NCI-H345 (cell line): Measurements from ENCODE around the gene LRFN5.
A peak's percentile ranks its signal among the peaks of the same experiment; 100 is the strongest.
"Not testable (repeated sequence)": the region's sequence is repeated elsewhere in the genome, so short reads cannot be mapped to it uniquely, and the experiment has no call there.

Experiments used
- DNase-seq: peaks from one replicate; lab custom pipeline; 2025; lab: John Stamatoyannopoulos, UW

Gene LRFN5

DNA sequence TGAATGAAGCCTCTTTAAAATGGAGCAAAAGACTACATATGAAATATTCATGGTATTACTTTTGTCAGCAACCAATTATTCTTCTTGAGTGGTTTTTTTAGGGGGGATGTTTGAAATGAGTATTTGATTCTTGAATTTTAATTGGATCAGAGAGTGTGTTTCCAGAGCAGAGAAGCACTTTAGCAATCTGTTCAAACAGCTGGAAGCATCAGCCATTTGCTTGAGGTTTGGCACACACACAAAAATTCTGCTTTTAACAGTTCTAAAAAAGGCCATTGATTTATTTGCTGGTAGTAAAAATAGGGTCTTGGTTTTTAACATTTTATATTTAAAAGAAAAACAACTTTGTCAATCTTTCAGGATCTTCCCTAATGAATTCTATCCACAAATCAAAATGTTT is 292.7 kb downstream of the LRFN5 start:
- peak; percentile 83 for DNase-seq

DNA sequence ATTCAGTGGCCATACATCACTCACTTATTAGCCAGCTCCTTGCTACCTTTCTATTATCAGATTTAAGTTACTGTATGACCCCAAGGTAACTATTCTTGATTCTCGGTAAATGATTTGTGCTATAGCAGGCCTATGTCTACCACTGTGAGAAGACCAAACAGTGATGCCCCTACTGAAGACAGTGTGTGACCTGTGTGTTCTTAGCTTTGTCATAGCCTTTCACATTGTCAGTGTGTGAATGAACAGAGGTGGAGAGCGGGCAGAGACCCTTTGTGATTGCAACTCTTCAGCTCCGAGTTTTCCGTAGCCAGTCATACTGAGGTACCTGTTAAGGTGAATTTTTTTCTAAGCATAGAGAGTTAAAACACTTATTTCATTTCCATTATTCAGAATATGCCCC is 294.0 kb downstream of the LRFN5 start:
- peak; percentile 70 for DNase-seq

DNA sequence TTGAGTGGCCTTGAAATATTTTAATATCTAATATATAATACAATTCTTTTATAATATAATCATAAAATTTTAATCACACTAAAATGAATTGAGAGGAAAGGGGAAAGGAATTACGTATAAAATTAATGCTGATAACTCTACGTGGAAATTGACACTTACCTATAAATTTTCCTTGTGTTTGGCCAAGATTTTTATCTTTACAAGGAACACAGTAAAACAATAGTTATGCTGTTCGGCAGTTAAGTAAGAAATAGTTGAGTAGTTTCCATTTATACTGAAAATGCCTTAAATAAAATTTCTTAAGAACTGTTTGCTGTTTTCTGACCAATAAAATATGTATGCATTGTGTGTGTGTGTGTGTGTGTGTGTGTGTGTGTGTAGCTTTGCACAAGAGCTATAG is 294.4 kb downstream of the LRFN5 start:
- no peak for DNase-seq

DNA sequence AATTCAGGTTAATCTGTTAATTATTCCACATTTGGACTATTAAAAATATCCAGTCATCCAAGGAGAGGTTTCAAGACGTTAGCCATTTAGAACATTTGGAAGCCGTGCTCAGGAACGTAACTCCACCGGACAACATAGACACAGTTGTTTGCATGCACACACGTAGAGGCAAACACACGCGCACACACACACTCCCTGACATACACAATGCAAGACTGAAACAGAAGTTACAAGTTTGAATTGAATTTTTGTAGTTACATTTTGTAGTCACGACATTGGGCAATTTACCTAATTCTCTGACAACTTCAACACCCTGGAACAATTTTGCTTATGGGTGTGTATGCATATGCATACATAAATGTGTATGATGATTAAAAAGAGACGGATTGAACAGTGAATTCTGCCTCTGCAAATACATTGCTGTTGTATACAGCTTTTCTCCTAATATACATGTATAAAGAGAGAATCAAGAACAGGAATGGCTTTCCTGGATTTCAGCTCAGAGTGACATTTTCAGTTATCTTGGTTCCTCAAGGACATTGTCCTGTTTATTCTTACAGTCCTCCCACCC is 298.8 kb downstream of the LRFN5 start:
- no peak for DNase-seq

DNA sequence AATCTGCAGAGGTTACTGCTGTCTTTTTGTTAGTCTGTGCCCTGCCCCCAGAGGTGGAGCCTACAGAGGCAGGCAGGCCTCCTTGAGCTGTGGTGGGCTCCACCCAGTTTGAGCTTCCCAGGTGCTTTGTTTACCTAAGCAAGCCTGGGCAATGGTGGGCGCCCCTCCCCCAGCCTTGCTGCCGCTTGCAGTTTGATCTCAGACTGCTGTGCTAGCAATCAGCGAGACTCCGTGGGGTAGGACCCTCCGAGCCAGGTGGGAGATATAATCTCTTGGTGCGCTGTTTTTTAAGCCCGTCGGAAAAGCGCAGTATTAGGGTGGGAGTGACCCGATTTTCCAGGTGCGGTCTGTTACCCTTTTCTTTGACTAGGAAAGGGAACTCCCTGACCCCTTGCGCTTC is 304.5 kb downstream of the LRFN5 start:
- DNase-seq, result not testable (repeated sequence)

- no peak for DNase-seq
Observed at GRCh38 chr14:41913398-41913797, 306.7 kb downstream of the LRFN5 start.

GRCh38 chr14:41915732-41916131 is 309.1 kb downstream of the LRFN5 start:
- DNase-seq, result no peak

DNA sequence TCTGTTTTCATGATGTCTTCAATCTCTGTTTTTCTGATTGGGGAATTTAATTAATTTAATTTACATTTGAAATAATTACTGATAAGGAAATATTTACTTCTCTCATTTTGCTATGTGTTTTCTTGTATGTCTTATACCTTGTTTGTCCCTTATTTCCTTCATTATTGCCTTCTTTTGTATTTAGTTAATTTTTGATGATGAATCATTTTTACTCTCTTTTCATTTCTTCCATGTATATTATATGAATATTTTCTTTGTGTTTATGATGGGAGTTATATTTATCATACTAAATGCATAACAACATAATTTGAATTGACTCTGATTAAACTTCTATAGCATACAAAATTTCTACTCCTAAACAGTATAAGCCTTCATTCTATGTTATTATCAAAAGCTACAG is 309.6 kb downstream of the LRFN5 start:
- DNase-seq, result no peak

DNA sequence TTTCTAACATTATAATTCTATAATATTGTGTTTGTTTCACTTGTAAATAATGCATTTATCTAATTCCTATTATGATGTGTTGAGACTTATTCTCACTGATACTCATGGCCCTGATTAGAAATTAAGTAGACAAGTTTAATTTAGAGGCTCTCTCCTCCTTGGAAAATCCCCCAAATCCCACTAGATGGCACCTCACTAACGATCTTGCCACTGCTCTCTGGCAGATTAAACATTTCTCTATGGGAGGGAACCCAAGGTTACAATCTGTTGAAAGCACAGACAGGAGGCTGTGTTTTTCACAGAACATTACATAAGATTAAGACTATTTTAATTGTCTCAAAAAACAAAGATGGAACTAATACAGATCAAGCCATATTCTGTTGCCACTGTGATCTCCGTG is 318.7 kb downstream of the LRFN5 start:
- DNase-seq, result peak; percentile 18

DNA sequence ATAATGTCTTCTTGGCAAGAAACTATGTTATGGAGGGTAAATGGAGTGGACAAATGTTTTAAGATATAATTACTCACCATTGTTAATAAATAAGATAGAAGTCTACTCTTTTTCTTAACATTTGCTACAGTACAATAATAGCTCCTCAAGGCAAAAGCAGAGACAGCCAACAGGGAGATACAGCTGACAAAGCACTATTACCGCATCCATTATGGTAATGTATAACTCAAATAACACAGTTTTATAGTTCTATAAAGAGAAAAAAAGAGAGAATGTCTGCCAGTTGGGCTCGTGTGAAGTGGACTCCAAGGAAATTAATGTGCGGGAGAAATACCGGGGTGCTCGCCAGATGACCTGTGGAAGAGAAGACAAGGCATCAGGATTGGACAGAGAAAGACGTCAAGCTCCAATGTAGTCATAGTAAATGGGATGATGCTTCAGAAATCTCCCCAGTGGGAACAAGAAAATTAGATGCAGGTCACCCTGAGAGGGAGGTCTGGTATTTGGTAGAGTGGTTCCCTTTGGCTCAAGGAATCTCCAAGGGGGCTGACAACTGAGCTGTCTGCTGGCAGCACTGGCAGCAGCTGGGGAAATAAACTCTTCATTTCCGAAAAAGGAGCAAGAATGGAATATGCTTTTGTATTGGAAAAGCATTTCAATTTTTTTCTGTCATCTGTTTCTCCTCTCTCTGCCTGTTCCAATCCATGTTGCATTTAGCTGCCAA is 343.9 kb downstream of the LRFN5 start:
- no peak for DNase-seq
